ENCODE measurements around the gene CDH13.

CDH13 gene

DNA sequence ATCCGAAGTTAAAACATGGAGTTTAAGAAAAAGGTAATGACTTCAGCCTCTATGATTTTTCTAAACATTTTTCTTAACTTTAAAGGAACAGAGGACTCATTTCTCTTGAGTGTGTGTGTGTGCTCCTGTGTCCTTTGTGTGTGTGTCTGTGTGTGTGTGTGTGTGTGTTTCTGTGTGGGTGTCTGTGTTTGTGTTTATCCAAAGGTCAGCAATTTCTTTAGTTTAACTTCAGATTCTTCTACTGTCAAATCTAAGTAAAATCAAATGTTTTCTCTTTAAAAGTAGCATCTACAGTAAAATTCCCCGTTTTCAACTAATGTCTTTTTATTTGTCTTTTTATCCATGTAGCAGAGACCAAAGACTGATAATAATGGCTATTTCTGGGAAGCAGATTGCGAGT is 1212.8 kb downstream of the CDH13 start:
- Histone ChIP-seq H3K4me1 (ENCODE audit: control insufficient read depth, insufficient read depth, low read length) (no peaks in the 10 kb centered on the region), H3K9me3 (ENCODE audit: control insufficient read depth, insufficient read depth, low read depth, low read length) (no peaks in the 10 kb centered on the region), H3K36me3 (ENCODE audit: control insufficient read depth in 2 of 2, insufficient read depth in 1 of 2, low read length in 2 of 2) (no peaks in the 10 kb centered on the region), H3K27ac (ENCODE audit: extremely low read depth, low read depth, low read length) (no peak overlapping the region), H3K4me3 (ENCODE audit: low read depth, low read length) (no peak overlapping the region)
- no peak for TF ChIP-seq ZNF747 (tag by site-specific recombination; IDR thresholded peaks at IDR 0.05)
- TF ChIP-seq ZXDB (tag by site-specific recombination; IDR thresholded peaks at IDR 0.05), result no peak
- TF ChIP-seq, protein P1, sequence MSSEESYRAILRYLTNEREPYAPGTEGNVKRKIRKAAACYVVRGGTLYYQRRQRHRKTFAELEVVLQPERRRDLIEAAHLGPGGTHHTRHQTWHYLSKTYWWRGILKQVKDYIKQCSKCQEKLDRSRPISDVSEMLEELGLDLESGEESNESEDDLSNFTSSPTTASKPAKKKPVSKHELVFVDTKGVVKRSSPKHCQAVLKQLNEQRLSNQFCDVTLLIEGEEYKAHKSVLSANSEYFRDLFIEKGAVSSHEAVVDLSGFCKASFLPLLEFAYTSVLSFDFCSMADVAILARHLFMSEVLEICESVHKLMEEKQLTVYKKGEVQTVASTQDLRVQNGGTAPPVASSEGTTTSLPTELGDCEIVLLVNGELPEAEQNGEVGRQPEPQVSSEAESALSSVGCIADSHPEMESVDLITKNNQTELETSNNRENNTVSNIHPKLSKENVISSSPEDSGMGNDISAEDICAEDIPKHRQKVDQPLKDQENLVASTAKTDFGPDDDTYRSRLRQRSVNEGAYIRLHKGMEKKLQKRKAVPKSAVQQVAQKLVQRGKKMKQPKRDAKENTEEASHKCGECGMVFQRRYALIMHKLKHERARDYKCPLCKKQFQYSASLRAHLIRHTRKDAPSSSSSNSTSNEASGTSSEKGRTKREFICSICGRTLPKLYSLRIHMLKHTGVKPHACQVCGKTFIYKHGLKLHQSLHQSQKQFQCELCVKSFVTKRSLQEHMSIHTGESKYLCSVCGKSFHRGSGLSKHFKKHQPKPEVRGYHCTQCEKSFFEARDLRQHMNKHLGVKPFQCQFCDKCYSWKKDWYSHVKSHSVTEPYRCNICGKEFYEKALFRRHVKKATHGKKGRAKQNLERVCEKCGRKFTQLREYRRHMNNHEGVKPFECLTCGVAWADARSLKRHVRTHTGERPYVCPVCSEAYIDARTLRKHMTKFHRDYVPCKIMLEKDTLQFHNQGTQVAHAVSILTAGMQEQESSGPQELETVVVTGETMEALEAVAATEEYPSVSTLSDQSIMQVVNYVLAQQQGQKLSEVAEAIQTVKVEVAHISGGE (tag by site-specific recombination; conservative IDR thresholded peaks at IDR 0.05; ENCODE audit: low read depth), result no peak
- TF ChIP-seq HOXA7 (CRISPR knock-in tag; IDR thresholded peaks at IDR 0.05; ENCODE audit: borderline replicate concordance), result no peak
- TF ChIP-seq, protein P2, sequence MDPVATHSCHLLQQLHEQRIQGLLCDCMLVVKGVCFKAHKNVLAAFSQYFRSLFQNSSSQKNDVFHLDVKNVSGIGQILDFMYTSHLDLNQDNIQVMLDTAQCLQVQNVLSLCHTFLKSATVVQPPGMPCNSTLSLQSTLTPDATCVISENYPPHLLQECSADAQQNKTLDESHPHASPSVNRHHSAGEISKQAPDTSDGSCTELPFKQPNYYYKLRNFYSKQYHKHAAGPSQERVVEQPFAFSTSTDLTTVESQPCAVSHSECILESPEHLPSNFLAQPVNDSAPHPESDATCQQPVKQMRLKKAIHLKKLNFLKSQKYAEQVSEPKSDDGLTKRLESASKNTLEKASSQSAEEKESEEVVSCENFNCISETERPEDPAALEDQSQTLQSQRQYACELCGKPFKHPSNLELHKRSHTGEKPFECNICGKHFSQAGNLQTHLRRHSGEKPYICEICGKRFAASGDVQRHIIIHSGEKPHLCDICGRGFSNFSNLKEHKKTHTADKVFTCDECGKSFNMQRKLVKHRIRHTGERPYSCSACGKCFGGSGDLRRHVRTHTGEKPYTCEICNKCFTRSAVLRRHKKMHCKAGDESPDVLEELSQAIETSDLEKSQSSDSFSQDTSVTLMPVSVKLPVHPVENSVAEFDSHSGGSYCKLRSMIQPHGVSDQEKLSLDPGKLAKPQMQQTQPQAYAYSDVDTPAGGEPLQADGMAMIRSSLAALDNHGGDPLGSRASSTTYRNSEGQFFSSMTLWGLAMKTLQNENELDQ (tag by site-specific recombination; IDR thresholded peaks at IDR 0.05; ENCODE audit: low read depth), result no peak
- no peak for TF ChIP-seq ZNF473 (tag by site-specific recombination; IDR thresholded peaks at IDR 0.05)
- TF ChIP-seq ZNF426 (tag by site-specific recombination; IDR thresholded peaks at IDR 0.05), result no peak
- no peak for TF ChIP-seq ZNF221 (tag by site-specific recombination; IDR thresholded peaks at IDR 0.05; ENCODE audit: borderline replicate concordance)
- no peak for TF ChIP-seq ZNF248 (tag by site-specific recombination; IDR thresholded peaks at IDR 0.05)
- TF ChIP-seq, protein P3, sequence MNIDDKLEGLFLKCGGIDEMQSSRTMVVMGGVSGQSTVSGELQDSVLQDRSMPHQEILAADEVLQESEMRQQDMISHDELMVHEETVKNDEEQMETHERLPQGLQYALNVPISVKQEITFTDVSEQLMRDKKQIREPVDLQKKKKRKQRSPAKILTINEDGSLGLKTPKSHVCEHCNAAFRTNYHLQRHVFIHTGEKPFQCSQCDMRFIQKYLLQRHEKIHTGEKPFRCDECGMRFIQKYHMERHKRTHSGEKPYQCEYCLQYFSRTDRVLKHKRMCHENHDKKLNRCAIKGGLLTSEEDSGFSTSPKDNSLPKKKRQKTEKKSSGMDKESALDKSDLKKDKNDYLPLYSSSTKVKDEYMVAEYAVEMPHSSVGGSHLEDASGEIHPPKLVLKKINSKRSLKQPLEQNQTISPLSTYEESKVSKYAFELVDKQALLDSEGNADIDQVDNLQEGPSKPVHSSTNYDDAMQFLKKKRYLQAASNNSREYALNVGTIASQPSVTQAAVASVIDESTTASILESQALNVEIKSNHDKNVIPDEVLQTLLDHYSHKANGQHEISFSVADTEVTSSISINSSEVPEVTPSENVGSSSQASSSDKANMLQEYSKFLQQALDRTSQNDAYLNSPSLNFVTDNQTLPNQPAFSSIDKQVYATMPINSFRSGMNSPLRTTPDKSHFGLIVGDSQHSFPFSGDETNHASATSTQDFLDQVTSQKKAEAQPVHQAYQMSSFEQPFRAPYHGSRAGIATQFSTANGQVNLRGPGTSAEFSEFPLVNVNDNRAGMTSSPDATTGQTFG (tag by site-specific recombination; IDR thresholded peaks at IDR 0.05; ENCODE audit: borderline replicate concordance), result no peak
- no peak for TF ChIP-seq ZNF112 (tag by site-specific recombination; IDR thresholded peaks at IDR 0.05)
- no peak for TF ChIP-seq ZNF501 (tag by site-specific recombination; IDR thresholded peaks at IDR 0.05)
- no peak for TF ChIP-seq GLIS2 (tag by site-specific recombination; IDR thresholded peaks at IDR 0.05)
- TF ChIP-seq, protein P4, sequence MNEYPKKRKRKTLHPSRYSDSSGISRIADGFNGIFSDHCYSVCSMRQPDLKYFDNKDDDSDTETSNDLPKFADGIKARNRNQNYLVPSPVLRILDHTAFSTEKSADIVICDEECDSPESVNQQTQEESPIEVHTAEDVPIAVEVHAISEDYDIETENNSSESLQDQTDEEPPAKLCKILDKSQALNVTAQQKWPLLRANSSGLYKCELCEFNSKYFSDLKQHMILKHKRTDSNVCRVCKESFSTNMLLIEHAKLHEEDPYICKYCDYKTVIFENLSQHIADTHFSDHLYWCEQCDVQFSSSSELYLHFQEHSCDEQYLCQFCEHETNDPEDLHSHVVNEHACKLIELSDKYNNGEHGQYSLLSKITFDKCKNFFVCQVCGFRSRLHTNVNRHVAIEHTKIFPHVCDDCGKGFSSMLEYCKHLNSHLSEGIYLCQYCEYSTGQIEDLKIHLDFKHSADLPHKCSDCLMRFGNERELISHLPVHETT (tag by site-specific recombination; IDR thresholded peaks at IDR 0.05), result no peak
- TF ChIP-seq ZNF23 (tag by site-specific recombination; IDR thresholded peaks at IDR 0.05; ENCODE audit: borderline replicate concordance), result no peak
- no peak for TF ChIP-seq ZFP69B (tag by site-specific recombination; IDR thresholded peaks at IDR 0.05)
- TF ChIP-seq ZNF302 (tag by site-specific recombination; IDR thresholded peaks at IDR 0.05; ENCODE audit: low read depth), result no peak
- TF ChIP-seq ZNF561 (tag by site-specific recombination; IDR thresholded peaks at IDR 0.05; ENCODE audit: borderline replicate concordance), result no peak
- TF ChIP-seq ZNF544 (tag by site-specific recombination; IDR thresholded peaks at IDR 0.05), result no peak
- no peak for TF ChIP-seq ZNF433 (tag by site-specific recombination; IDR thresholded peaks at IDR 0.05; ENCODE audit: low read depth)
- CTCF ChIA-PET, result interaction anchor here (0.6 to 1.2 kb wide), 2 partner anchors 88 to 833 kb away, joined by 3 read pairs; no protein-coding TSS in a partner anchor
- POLR2A ChIA-PET, result no interaction called here

All from HEK293 (cell line).